GM21360 (cell line): ENCODE data around the gene PLK1.
"Not testable (repeated sequence)": the region's sequence is repeated elsewhere in the genome, so short reads cannot be mapped to it uniquely, and the experiment has no call there.

Experiments used
- ATAC-seq: cut with Tn5 transposase; IDR thresholded peaks from one replicate; pipeline ENCODE4 v1.9.1; 2021; ENCODE audit warnings: mild to moderate bottlenecking, moderate library complexity; ENCODE audit not compliant: unreplicated experiment

The PLK1 gene

GRCh38 chr16:23678430-23679273, at the start of gene PLK1:
TSS of gene PLK1 (plus strand) at chr16:23678889. CDS start at chr16:23678933, 44 bp downstream.
- peak; percentile 78 for ATAC-seq

- ATAC-seq, result no peak
Measured at GRCh38 chr16:23629516-23629915, 49.2 kb upstream of the PLK1 start.

GRCh38 chr16:23631874-23632273, 46.8 kb upstream of the PLK1 start:
- not testable (repeated sequence) for ATAC-seq

GRCh38 chr16:23634461-23635036, 44.1 kb upstream of the PLK1 start:
- ATAC-seq, result no peak

- no peak for ATAC-seq
Measured at GRCh38 chr16:23635958-23636357, 42.7 kb upstream of the PLK1 start.

GRCh38 chr16:23640615-23640930, 38.1 kb upstream of the PLK1 start:
- ATAC-seq, result no peak

GRCh38 chr16:23640931-23641765, 37.5 kb upstream of the PLK1 start, which contains the start of the genes DCTN5 and PALB2:
TSS of gene DCTN5 (plus strand) at chr16:23641466. CDS start at chr16:23641543, 77 bp downstream.
TSS of gene PALB2 (minus strand) at chr16:23641310. CDS start at chr16:23641157, 153 bp downstream.
- peak; percentile 92 for ATAC-seq

GRCh38 chr16:23642246-23642774, 36.4 kb upstream of the PLK1 start:
- no peak for ATAC-seq

- no peak for ATAC-seq
Measured at GRCh38 chr16:23650674-23651416, 27.8 kb upstream of the PLK1 start.

- ATAC-seq, result no peak
Measured at GRCh38 chr16:23651943-23652468, 26.7 kb upstream of the PLK1 start.

GRCh38 chr16:23663918-23664317, 14.8 kb upstream of the PLK1 start:
- no peak for ATAC-seq

- ATAC-seq, result no peak
Measured at GRCh38 chr16:23666571-23667354, 11.9 kb upstream of the PLK1 start.

- ATAC-seq, result no peak
Measured at GRCh38 chr16:23667355-23667659, 11.4 kb upstream of the PLK1 start.

- ATAC-seq, result no peak
Measured at GRCh38 chr16:23668225-23668624, 10.5 kb upstream of the PLK1 start.

GRCh38 chr16:23668873-23669272, 9.8 kb upstream of the PLK1 start:
- ATAC-seq, result no peak

- ATAC-seq, result peak; percentile 86
Measured at GRCh38 chr16:23670137-23670776, 8.4 kb upstream of the PLK1 start.

GRCh38 chr16:23673971-23674614, 4.6 kb upstream of the PLK1 start:
- ATAC-seq, result no peak

GRCh38 chr16:23676924-23677480, 1.7 kb upstream of the PLK1 start:
- ATAC-seq, result no peak
